IPS-18c (cell line): ENCODE measurements around the gene CLNK.
"Not testable (repeated sequence)": the region's sequence is repeated elsewhere in the genome, so short reads cannot be mapped to it uniquely, and the experiment has no call there.

Experiments
- H3K4me3 ChIP-seq: 2 replicates; pipeline ENCODE4 v1.7.0; 2013; ENCODE audit warnings: low read depth, mild to moderate bottlenecking, low read length, moderate library complexity; ENCODE audit not compliant: insufficient read depth
- H3K9me3 ChIP-seq: one replicate; pipeline ENCODE4 v1.6.1; 2013; ENCODE audit warnings: mild to moderate bottlenecking, low read length, moderate library complexity; ENCODE audit not compliant: control insufficient read depth, insufficient read depth

Gene CLNK

DNA sequence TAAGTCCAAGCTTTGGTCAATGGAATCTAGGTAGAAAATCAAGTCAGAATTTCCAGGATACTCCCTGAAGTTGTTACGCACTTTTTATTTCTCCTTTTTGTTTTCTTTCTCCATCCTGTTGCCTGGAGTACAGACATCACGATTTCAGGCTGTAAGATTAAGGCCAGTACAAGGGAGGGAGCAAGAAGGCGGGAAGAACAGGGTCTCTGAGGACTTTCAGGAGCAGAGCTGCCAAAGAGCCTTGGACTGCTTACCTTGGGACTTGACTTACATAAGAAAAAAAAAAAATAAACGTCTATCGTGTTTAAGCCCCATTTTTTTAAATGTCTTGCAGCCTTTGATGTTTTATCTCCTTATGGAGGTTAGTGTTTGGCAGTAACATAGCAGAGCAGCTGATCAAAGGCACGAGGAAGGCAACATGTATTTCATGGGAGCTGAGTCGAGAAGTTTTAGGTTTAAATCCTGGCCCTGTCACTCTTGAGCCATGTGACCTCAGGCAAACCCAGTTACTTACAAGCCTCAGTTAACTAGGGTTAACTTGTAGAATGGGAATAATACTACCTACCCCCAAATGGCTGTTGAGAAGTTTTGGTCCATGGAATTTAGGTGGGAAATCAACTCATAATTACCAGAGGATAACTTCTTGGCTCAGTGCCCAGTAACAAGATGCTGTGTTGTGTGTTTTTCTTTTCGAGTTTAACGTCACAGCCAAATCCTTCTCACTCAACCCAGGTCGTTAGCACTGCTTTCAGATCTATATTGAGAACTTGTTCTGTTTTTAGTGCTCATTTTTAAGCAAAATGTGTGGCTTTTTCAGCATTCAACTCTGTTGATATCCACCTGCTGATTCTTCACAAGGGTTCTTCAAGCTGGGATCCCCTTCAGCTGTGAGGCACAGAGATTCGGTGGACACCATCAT lies 106.8 kb downstream of the CLNK start:
- H3K9me3 ChIP-seq = no peaks in the 10 kb centered on the region
- no peak overlapping the region for H3K4me3 ChIP-seq

DNA sequence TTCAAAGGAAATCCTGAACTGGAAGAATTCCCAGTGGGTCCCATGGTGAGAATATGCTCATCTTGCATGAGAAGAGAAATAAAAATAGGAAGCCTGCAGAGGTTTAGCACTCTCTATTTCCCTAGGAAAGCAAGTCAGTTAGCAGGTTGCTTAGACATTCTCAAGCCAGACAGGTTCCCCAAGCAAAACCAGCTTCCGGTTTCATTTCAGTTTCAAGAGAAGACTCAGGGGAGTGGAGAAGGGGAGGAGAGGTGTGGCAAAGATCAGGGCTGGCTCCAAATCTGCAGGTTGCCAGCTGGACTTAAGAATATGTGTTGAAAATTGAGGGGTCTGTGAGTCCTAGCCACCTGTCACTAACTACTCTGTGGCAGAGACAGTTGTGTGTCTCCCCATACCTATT lies 107.5 kb downstream of the CLNK start:
- no peak overlapping the region for H3K4me3 ChIP-seq
- H3K9me3 ChIP-seq = no peaks in the 10 kb centered on the region

DNA sequence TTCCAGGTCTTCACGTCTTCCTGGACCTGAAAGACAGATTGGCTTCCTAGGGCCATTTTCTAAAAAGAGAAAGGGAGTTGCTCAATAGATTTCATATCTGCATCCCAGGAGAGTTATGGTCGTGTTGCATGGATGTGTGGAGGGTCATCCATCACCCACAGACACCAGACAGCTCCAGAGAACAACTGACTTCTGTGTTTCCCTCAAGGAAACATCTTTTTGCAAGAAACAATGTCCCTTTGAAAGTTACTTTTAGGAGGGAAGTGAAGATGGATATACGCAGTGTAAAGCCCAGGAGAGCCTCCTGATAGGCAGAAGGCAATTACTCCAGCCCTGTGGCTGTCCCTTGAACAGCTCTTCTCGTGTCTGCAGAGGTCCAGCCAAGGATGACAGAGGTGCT lies 108.3 kb downstream of the CLNK start:
- H3K9me3 ChIP-seq = no peaks in the 10 kb centered on the region

DNA sequence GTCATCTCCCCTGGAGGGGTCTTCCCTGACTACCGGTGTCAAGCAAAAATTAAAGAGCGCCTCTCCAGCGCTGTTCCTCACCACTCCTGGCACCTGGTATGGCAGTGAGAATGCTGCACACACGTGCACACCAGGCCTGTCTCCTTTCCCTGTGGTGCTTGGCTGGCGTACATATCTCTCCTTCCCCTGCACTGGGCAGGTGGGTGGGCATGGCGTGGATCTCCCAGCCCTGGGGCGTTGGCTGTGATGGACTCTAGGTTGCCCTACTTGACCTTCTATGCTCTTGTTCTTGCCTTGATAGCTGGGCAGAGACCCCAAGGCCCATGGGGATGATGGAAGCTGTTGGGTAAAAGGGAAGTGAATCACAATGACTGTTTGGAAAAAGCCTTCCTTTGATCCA lies 109.2 kb downstream of the CLNK start:
- no peak overlapping the region for H3K4me3 ChIP-seq
- H3K9me3 ChIP-seq = no peaks in the 10 kb centered on the region

More for the DNA sequence above, 108.3 kb downstream of the CLNK start:
- no peak overlapping the region for H3K4me3 ChIP-seq

DNA sequence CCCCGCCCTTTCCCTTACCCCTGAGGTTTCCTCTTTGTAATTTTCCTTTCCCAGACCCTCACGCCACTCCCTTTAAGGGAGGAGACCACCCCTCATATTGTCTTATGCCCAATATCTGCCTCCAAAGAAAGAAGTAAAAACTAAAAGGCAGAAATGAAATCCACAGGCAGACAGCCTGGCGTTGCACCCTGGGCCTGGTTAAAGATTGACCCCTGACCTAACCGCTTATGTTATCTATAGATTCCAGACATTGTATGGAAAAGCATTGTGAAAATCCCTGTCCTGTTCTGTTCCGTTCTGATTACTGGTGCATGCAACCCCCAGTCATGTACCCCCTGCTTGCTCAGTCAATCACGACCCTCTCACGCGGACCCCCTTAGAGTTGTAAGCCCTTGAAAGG lies 110.0 kb downstream of the CLNK start:
- H3K4me3 ChIP-seq, H3K9me3 ChIP-seq: not testable (repeated sequence)

DNA sequence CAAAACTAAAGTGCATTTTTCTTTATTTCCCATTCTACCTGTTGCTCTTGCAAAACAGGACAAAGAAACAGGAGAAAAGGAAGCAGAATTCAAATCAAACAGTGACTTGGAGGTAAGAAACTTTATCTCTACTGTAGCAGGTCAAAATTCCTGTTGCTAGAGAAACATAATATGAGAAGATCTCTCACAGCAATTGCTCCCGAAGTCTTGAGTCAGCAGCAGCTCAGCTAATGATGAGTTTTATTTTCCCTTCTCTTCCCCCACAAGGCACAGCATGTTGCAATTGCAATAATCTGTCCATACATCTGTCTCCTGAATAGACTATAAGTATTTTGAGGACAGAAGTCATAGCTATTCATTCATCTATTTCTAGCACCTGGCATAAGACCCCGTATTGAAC lies 112.7 kb downstream of the CLNK start:
- H3K4me3 ChIP-seq = no peak overlapping the region
- H3K9me3 ChIP-seq = no peaks in the 10 kb centered on the region

DNA sequence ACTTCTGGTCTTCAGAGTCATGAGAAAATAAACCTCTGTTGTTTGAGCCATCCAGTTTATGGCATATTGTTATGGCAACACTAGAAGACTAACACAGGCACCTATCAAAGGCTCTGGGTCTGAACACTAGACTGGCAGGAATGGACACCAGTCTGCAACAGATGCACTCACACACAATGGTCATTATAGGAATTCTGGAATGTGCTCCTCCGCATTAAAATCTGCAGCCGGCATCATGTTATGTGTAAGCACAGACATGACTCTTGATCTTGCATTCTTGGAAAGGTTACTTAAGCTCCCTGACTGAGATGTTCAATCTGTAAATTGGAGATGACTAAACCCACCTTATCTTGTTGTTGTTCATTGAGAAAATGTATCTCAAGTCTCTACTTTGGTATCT lies 115.1 kb downstream of the CLNK start:
- Histone ChIP-seq H3K4me3 (no peak overlapping the region), H3K9me3 (no peaks in the 10 kb centered on the region)

DNA sequence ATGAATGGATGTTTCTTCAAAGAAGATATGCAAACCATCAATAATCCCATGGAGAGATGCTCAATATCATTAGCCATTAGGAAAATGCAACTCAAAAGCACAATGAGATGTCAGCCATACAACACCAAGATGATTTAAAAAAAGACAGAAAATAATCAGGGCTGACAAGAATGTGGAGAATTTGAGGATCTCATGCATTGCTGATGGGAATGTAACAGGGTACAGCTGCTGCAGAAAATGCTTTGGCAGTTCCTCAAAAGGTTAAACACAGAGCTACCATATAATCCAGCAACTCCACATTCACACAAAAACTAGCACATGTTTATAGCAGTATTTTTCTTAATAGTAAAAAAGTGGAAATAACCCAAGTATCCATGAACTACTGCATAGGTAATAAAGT lies 116.8 kb downstream of the CLNK start:
- H3K9me3 ChIP-seq = no peaks in the 10 kb centered on the region
- H3K4me3 ChIP-seq = no peak overlapping the region

DNA sequence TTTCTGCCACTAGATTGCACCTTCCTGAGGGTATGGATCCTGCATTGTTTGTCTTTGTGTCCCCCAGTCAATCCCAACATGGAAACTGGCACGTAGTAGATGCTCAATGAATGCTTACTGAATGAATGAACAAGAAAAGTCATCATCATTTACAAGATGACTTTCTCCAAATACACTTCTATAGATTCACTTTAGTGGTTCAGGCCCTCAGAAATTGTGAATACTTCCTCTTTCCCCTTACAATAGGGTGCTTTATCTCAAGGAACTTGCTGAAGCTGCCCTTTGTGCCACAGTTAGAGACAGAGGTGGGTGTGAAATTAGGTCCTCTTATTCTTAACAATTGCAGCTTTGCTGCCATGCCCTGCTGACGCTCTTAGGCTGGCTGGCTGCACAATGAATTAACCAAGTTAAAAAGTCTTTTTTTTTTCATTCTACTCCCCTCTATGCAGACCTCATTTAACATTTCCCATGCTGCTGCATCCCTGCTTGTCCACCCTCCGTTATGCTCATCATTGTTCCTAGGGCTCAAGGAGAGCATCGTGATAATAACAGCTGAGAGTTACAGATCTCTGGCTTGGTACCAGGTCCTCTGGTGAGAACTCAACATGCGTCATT lies 119.3 kb downstream of the CLNK start:
- H3K4me3 ChIP-seq = no peak overlapping the region

DNA sequence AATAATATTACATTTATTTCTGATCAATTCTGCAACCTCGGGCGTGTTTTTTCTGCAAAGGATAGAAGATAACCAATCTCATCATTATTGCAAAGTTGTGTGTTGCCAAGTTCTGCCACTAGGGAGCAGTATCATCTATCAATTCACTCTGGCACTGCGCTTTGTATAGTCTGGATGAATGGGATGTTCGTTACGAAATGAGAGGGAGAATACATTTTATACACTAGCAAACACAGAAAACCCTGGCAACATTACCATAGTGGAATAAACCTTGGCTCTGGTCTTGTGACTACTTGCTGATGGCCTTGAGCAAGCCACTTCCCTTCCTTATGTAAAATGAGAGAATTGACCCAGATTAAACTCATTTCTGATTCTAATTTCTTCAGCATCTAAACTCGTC lies 129.9 kb downstream of the CLNK start:
- H3K4me3 ChIP-seq = no peak overlapping the region

More for the DNA sequence above, 119.3 kb downstream of the CLNK start:
- no peaks in the 10 kb centered on the region for H3K9me3 ChIP-seq

DNA sequence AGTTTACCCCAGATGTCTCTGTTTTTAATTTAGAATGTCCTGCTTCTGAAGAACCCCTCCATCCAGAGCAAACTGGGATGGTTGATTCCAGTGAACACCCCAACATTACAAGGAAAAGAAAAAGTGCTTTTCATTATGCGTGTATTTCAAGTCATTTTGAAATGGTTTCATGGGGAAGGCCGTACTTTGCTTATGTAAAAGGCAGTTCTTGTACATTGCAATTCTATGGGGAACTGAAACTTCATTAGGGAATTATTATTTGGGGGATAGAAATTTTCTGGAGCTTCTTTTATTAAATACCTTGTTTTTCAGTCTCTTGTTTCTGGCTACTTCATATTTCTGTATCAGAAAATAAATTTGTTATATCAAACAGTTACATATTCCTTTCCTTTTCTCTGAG lies 130.4 kb downstream of the CLNK start:
- no peak overlapping the region for H3K4me3 ChIP-seq
- no peaks in the 10 kb centered on the region for H3K9me3 ChIP-seq

More for the DNA sequence above, 129.9 kb downstream of the CLNK start:
- no peaks in the 10 kb centered on the region for H3K9me3 ChIP-seq

DNA sequence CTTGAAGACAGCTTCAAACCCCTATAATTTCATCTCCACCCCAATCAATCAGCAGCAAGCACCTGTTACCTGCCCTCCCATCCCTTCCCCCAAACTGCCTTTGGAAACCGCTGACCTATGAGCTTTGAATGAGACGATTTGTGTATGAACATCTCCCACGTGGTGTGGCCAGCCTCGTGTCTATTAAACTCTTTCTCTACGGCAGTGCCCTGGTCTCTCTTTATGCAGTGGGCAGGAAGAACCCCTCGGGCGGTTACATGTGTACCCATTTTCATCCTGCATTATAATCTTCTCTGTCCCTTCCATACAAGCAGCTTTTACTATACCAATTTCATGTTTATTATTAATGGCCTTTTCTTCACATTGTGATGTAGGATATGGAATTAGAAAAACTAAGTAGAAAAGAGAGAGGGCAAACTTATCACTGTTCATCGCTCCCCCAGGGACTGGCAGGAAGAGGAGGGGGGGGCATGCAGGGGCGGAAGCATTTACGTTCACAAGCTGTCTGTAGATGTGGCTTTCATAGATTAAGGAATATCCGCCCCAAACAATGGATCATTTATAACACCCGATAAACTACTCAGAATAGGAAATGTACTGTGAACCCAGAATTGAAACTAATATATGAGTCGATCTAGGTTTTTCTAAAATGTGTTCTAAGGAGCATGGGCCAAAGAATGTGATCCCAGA lies 131.8 kb downstream of the CLNK start:
- H3K9me3 ChIP-seq = peaks cover 2% of the 10 kb centered on the region
- no peak overlapping the region for H3K4me3 ChIP-seq

DNA sequence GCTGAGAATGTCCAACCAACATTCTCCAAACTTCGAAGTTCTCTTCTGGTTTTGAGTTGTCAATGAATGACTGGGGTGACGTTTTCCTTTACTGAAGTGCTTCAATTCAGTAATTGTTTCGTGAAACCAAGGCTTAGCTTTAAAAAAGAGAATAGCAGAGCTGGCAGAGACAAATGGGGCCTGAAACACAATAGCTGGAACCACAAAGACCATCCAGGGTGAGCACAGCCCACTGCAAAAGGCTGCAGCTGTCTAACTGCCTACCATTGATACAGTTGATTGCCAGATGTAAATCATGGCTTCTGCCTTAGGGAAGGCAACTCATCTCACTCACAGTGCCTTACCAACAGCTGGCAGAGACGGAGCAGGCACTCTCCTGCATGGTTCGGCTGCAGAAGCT lies 148.7 kb downstream of the CLNK start:
- no peaks in the 10 kb centered on the region for H3K9me3 ChIP-seq
- H3K4me3 ChIP-seq = no peak overlapping the region

DNA sequence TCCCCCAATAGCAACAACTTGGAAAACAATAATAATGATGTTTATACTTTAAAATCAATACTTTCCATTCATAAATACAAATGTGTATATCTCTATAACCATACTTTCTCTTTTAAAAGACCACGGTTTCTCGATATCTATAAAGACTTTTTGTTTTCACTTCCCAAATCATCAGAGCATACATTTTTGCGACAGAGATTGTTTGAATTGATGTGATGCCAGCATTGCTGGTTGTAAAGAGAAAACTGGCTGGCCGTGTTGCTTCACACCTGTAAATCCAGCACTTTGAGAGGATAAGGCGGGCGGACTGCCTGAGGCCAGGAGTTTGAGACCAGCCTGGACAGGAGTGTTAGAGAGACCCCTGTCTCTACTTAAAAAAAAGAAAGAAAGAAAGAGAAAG lies 149.7 kb downstream of the CLNK start:
- no peak overlapping the region for H3K4me3 ChIP-seq

DNA sequence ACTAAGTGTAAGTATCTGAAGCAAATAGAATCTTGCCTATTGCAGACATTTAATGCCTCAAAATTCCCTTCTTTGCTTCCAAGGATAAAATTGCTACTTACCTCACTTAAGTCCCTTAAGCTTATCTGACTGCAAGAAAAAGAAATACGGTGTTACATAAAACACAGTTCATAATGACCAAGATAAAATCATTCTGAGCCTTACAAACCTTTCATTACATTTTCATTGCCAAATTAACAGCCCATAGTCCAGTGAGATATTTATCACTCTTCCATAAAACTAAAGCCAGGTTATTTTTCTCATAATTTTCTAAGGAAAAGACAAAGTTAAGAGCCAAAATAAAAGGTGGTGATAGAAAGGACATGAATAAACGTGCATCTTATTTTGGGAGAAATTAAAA lies 152.4 kb downstream of the CLNK start:
- H3K9me3 ChIP-seq = no peaks in the 10 kb centered on the region
- no peak overlapping the region for H3K4me3 ChIP-seq

More for the DNA sequence above, 149.7 kb downstream of the CLNK start:
- no peaks in the 10 kb centered on the region for H3K9me3 ChIP-seq

DNA sequence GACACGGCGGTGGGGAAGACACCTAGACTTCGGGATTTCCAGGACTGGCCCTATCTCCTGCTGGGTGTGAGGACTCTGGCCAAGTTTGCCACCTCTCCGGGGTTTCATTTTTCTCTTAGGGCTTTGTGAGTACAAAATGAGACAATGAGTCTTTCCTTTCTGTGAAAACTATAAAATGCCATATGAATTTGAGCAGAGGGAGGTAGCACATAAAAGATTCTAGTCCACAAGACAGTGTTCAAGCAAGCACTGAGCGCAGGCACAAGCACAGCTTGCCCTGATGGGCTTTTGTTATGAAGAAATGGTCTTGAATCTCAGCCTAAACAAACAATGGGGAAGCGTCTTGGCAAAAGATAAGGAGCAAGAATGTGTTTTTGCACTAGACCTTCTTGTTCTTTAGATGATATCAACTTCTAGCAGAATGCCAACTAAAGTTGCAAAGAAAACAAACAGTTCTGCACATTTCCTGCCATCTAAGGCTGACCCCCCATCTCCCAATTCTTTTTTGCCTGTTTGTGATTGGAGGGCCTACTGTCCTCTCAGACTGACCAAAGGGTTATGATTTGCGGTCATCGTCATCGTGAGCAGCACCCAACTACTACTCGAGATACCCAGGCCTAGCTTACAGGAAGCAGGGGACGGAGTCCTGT lies 154.3 kb downstream of the CLNK start:
- Histone ChIP-seq H3K9me3 (no peaks in the 10 kb centered on the region), H3K4me3 (no peak overlapping the region)

DNA sequence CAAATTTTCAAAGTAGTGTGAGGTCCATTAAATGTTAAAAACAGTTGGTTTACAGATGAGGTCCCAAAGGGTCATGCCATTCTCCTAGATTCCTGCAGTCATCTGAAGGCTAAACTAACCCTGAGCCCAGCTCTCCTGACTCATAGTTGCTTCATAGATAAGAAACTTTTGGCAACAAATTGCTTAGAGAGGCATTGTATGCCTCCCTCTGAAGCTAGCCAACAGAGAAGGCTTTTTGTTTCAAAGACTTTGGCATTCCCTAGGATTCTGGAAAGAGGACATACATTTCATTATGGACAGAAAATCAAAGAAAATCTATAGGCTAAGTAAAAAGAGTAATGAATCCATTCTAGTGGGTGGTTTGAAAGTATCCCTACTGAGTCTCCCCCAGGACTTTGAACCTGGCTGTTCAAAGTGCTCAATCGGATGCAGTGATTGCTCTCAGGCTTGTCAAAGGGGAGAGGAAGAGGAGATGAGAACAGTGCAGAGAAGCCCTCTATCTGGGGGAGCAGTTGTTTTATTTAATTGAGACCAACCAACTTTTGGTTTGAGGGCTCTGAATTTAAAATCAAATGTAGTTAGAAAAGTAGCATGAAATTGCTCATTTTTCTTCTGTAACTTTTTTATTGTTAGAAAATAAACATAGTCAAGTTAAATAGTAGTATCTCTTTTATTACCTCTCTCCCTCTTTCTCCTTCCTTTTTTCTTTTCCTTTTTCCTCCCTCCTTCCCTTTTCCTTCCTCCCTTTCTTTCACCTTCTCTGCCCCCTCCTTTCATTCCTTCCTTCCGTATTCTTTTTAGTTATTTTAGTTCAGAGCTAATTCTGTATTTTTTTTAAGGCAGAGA lies 155.1 kb downstream of the CLNK start:
- Histone ChIP-seq H3K9me3 (no peaks in the 10 kb centered on the region), H3K4me3 (no peak overlapping the region)
